HUDEP-2 (cell line): ENCODE results near the gene COL4A1.

Experiments
- DNase-seq, 76 experiments: peaks; one replicate each; lab custom pipeline; 2025; ENCODE audit not compliant: unreplicated experiment in 76 of 76; lab: John Stamatoyannopoulos, UW

COL4A1 gene

DNA sequence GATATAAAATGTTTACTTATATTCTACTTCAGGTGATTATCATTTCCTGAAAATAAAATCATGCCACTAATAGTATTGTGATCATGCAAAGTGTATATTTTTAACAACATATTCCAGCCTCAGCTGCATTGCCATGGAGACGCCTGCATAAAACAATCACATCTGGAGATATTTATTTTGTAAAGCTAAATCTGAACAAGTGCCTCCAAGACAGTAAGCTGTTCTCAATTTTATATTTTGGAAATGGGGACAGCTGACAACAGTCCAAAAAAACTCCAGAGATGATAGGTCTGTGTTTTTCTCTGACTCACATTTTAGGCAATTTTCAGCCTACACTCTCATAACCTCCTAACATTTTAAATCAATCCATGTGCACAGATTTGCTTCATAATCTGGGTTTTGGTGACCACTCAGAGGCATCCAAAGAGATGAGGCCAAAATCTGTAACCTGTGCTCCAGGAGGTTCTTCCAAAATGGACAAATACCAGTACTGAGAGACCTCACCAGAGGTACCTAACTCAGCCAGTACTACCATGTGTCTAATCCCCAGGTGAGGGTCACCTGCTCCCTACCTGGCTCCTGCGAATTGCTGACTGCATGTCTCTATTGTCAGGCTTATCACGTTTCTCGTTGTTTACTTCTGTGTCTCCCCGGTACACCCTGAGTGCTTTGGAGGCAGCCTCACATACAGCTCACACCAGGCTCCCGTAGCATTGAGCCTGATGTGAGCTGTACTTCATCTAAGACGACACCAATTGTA lies 62.7 kb downstream of the COL4A1 start:
- DNase-seq, result no peak

DNA sequence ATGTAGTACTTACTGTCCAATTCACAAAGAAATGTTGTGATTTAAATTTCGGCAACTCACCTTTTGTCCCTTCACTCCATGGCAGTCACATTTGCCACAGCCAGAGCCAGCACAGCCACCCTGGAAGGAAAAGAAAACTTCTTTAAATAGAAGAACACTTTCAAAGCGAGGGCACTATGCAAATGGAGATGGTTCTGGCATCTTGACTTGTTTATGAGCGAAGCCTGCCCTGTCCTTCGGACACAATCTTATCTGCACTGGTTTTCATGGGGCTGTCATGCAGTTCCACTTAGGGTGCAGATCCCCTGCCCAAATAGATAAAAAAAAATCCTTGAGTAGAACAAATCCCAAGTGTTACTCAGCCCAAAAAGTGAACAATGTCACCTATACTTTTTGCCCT lies 64.3 kb downstream of the COL4A1 start:
- DNase-seq, result no peak

DNA sequence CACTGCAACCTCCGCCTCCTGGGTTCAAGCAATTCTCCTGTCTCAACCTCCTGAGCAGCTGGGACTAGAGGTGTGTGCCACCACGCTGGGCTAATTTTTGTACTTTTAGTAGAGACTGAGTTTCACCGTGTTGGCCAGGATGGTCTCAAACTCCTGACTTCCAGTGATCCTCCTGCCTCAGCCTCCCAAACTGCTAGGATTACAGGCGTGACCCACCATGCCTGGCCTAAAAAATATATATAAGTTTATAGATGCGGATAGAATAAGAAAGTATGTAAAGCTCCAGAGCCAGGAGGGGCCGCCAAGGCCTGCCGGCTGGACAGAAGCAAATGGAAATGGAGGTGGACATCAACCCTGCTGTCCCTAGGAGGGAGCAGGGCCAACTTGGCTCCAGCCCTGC lies 66.0 kb downstream of the COL4A1 start:
- DNase-seq, result no peak

DNA sequence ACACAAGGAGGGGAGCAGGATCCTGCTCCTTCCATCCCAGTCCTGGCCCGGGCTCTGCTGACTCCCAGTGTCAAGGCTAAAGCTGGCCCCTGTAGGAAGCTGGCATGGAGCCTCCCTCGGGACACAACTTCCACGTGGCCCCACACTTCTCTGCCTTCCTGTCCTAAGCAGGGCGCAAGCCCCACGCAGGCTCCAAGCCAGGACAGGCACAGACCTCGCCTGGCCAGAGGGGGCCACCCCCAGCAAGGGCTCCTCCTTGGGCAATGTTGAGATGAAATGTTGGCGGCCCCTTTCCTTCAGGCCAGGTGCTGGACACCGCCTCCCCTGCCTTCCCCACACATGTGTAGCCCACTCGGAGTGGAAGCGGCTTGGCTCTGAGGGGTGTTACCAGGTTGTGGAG lies 66.6 kb downstream of the COL4A1 start:
- no peak for DNase-seq

DNA sequence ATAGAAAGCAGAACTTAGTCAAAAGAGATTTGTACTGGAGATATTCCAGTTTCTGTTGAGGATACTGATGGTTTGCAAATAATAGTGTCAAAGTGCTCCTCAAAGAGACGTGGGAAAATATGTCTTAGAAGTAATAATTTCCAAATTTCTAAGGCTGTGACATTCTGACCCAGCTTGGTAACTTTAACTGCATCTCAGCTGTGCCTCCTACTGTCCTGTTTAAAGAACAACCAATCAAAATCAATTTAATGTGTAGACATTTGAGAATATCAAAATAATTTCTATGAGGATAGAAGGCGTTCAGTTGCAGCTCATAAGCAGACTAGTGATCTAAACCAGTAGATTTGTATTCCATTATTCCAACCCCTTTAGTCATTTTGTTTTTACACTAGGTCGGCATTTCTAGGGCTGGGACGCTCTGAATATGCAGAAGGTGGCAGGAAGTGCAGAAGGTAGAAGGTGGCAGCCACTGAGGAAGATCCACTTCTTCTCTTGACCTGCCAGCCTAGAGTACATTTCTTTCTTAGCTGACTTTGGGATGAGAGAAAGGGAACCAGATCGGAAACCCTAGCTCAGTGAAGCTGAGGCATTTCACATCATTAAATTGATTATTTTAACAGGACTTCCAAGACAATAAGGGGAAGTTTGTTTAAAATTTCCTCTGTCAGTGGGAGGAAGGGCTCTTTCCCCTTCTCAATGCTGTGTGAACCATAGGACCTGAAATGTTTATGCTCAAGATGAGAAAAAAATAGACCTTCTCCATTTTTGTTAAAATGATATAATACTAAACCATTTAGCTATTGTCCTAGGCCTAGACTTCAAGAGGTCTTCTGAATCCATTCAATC lies 67.5 kb downstream of the COL4A1 start:
- DNase-seq, result no peak

DNA sequence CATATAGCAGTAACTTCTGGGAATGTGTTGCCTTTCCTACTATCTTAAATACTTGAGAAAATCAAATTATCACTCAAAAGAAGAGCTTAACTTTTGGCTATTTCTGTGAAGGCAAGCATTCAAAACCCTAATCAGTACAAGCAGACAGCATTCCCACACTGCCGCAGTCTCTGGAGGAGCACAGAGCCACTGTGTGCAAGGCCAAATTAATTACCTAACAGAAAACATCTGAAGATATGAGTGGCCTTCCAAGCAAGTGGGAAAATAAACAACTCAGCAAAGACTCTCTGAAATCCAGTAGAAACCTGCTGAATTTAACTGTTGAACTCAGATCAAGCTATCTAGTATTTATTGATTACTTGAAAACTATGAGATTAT lies 68.2 kb downstream of the COL4A1 start:
- DNase-seq, result no peak

DNA sequence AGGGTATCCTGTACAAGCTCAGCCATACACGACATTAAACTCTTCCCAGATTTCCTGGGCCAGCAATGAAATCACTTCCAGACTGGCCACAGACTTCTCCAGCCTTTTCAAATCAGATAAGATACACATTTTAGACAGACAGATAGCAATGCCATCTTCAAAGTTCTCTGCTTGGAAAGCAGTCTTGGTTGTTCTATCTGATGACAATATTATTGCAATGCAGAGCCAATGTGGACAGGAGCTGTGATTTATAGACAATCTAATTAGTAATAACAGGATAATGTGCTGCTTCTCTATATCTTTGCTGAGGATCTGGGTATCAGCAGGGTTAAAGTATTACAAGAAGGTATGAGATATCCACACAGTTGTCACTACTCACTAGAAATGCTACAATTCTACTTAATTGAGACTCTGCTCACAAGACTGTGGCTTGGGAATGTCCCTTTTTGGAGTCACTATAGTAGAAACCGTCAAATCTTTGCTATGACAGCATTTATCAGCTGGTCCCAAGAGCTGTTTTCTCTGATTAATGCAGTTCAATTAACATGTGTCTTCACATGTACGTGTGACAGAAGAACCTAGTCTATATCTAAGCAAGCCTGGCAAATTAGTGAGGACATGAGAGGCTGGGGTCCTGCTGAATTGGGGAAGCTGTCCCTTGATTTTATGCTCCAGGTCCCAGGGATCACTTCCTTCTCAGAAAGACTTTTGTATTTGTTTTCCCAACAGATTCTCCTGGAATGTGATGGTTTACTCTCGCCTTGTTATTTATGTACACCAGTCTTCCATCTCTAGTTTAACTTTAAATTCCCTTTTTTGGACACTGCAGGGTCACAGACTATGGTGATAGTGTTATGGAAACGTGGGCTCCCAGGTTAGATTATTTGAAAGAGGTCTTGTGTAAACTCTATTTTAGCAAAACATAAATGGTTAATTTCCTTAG lies 68.8 kb downstream of the COL4A1 start:
- no peak for DNase-seq

DNA sequence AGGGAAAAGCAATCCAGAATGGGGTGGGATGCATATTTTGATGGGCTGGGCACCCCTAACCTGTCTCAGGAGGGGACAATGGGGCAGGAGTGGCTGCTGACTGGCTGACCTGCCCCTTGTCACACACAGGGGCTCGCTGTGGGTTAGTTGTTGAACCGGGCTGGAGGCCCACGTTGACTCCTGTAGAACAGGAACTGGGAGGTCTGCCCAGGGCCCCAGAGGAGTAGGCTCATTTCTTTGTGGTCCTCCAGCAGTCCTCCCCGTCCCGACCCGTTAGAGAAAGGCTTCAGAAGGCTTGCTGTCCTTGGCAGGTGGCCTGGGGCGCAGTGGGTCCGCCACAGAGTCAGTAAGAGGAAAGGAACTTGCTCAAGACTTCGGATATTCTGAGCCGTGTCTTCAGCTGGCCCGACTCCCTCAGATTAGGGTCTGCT lies 70.1 kb downstream of the COL4A1 start:
- DNase-seq, result no peak

DNA sequence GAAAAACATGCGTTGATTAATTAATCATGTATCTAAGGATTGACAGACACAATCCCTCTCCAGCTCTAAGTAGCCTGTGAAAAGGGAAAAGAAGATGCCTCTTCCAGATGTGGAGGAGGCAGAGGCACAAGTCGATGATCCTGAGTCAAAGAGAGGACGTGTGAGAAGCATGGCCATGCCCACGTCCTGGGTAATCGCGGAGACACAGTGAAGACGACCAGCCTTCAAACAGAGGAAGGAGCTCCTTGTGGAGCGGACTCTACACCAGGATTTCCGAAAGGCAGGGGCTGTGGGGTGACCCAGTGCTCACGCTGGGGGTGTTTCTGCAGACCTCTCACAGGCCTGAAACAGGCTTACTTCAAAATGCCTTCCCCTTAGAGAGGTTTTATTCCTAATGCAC lies 70.5 kb downstream of the COL4A1 start:
- DNase-seq, result no peak

DNA sequence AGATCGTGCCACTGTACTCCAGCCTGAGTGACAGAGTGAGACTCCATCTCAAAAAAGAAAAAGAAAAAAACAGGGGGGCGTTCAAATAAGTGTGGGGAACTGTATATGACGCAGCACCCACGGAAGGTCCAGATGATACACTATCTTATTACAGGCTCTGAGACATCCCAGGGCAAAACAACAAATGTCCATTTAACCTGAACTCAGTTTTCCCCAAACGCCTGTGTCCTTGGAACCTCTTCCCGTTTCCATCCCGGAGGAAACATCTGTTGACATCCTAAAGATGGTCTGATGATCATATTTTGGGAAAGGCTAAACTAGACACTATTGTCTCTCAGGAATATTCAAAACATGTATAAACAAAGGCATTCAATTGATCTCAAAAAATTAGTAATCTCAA lies 72.4 kb downstream of the COL4A1 start:
- DNase-seq, result no peak

DNA sequence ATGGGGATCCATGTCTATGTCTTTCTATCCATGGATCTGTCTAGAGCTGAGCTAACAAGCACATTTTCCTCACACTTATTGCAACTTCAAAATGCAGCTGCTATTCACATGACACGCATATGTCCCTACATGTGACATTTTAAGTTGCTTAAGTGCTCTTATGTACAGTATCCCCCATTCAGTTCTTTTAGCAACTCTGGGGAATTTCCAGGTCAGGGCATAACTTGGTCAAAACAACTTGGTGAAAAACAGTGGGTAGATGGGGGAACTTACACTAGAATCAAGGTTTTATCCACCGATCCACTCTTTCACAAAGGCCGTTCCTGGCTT lies 73.0 kb downstream of the COL4A1 start:
- DNase-seq, result no peak

DNA sequence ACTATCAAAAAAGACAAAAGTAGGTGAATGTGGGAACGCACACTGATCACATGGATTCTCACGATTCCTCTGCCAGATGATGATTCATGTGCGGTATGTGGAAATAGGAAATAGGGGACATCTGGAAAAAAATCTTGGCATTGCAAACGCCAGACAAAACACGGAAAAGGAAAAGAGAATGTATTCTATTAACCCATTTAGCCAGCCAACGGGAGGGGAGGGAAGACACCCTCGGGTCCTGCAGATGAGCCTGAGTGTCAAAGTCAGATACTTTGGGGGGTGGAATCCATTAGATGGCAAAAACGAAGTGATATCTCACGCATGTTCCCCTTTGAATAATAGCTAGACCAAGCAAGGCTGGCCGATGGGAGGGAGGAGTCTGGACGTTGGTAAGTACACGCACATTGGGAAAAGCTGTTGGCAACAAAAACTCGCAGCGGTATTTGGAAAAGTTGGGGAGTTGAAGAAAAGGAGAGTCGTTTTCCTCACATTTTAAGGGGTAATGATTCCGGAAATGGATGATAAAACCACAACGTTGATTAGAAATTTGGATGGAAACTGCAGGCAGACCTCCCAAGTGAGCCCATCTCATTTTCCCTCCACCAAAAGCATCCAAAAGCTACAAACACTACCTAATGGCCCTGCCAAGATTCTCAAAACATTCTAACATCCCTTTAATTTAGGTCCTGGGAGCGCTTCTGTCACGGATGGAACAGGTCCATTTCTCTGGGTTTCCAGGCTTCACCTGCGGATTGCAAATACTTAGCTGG lies 73.6 kb downstream of the COL4A1 start:
- DNase-seq, result no peak

DNA sequence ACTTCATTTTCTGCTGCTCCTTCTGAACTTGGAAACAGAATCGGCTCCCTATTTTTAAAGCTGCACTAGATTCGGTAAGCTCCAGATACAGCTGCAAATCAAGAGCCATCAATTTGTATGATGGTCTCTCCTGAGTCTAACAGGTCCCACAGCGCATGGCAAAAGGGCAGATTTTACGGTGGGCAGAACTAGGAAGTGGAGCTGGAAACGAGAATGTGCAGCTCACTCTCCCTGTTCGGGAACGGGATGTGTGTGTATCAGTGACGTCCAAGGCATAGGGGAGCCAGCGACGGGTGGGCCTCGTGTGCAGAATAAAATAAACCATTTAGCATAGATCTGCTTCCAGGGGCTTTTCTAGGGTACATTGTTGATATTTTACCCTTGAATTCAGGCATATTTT lies 74.2 kb downstream of the COL4A1 start:
- no peak for DNase-seq

DNA sequence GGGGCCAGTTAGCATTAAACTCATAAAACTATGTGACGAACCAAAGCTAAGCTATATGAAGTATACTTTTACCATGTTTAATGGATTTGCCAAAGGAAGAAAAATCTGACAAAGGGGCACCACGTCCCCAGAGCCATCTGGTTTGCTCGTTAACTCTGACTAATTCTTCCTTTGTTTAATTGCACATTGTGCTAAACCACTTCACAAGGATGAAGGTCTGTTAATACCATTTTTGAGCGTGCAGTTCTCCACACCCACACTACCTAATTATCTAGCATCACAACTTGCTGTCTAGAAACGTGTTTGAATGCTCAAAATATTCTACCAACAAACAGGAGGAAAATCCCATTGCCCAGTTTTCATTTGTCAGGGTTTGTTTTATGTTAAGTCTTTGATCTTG lies 74.8 kb downstream of the COL4A1 start:
- no peak for DNase-seq

DNA sequence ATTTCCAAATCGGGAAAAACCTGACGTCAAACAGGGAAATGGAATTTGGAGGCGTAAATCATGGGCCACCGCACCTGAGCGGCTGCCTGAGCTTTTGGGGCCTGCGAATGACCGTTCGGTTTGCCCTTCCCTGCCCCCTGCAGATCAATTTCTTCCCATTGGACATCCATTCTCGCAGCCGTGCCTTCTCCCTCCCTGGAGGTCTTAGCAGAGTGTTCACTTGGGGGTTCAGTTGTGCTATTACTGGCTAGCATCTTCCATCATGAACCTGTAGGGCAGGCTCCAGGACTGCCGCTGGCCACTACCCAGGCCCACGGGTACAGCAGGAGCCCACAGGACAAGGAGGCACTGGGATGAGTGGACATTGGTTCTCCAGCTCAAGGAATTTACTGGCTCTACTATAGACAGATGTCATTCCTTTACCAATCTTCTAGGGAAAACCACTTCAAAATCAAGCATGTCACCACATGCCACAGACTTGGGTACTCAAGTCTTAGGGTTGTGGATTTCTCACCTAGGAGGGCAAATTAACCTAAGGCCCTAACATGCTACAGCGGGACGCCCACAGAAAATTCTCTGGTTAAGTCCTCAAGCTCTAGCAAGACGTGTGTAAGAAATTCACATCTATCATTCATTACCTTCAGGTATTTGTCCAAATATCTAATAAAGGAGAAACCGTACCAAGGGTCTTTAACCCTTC lies 75.5 kb downstream of the COL4A1 start:
- DNase-seq, result no peak

DNA sequence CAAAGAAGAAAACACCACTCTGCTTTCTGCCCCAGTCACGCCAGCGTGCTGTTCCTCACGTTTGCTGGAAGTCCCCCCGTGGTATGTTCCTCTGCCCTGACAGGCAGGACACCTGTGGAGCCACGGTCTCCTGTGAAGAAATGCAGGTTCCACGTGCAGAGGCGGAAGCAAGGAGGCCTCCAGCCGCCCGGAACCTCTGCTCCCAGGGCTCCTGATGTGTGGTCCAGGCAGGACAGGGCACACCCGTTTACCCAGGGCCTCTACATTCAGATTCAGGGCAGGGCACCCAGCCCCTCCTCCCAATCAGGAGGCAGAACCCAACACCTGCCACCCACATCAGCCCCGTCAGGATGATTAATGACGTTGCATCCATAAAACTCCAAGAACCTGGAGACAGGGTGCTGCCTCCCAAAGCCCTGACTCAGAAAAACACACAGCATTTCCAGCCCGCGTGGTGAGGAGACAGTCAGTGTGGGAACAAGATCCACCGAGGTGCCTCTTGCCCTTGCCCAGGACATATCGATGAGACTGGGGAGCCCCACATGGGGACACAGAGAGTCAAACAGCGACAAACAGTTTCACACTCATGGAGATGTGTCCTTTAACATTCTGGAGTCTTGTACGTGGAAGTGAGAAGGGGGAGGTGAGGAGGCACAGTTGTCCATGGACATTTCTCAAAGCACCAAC lies 76.2 kb downstream of the COL4A1 start:
- no peak for DNase-seq

DNA sequence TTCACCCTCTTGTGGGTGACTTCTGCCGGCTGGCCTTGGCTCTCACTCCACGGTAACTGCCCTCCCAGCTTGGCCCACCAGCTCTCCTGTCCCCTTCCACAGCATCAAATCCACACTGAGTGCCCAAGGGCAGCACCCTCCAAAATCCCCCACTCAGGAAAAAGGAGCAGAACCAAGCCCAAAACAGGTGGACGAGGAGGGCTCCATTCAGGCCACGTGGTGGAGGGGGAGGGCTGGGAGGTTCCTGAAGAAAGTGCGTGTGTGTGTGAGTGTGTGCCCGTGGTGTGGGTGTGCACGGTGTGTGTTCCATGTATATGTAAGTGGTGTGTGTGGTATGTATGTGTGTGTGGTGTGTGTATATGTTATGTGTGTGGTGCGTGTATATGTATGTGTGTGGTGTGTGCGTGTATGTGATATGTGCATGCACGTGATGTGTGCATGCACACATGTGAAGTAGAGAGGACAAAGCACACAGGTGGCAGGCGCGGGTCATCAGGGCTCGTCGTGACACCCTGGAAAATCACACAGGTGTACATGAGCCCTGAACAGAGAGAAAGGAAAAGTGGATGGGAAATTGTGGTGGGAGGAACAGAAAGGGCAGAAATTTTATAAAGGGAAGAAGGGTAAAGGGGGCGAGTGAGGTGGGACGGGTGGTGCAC lies 76.9 kb downstream of the COL4A1 start:
- no peak for DNase-seq

DNA sequence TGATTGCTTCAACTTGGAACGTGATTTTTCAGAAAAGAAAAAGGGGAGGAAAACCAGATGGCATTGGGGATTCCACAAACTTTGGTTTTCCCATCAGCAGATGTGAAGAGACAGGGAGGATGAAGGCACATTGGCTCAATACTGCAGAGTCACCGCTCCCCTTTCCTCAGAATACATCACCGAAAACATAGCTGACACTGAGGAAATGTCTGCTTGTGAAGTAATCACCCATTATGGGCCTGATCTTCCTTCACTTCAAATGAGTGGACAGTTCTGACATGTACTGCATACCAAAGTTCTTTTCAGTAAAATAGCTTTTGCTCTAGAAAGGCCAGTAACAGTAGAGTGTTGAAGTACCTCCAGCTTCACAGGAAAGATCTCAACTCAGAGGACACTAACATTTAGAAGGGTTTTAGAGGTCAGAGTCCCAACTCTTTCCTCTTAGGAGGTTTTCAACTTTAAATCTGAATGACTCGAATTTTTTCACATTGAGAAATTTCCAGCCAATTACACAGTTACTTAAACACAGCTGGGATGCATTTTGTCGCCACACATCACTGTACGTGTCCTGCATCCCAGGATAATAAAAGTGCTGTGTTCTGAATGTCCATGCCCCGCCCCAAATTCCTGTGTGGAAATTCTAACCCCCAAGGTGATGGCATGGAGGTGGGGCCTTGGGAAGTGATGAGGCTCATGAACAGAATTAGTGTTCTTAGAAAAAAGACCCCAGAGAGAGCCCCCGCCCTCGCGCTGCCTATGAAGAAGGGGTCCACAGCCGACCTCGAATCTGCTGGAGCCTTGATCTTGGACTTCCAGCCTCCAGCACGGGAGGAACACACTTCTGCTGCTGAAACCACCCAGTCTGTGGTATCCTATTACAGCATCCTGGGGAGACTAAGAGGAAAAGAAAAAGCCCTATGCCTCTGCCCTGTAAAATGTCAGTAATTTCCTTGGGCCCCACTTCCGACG lies 77.7 kb downstream of the COL4A1 start:
- no peak for DNase-seq
